Left ventricle myocardium inferior (tissue), 1 donor: Measurements from ENCODE around the gene PLCE1. TPM values are rescaled to one million over a fixed set of nuclear protein-coding genes. Genes with fewer than 3 reads are reported as not detected.

Experiments used
- DNase-seq: peaks from one replicate; pipeline ENCODE4 v3.0.0-alpha.2; 2020
- H3K27ac ChIP-seq: fragments of 200-600 bp; replicated peaks from 2 replicates; pipeline ENCODE4 v1.8.0; 2021
- H3K27me3 ChIP-seq: fragments of 200-600 bp; 2 replicates; pipeline ENCODE4 v1.8.0; 2021; ENCODE audit warnings: low read depth
- H3K36me3 ChIP-seq: fragments of 200-600 bp; 2 replicates; pipeline ENCODE4 v1.8.0; 2021
- H3K4me1 ChIP-seq: fragments of 200-600 bp; 2 replicates; pipeline ENCODE4 v1.8.0; 2021
- H3K4me3 ChIP-seq: fragments of 200-600 bp; 2 replicates; pipeline ENCODE4 v1.8.0; 2021; ENCODE audit warnings: mild to moderate bottlenecking, moderate library complexity
- H3K9me3 ChIP-seq: fragments of 200-600 bp; replicated peaks from 2 replicates; pipeline ENCODE4 v1.8.0; 2021
- intact Hi-C: fragments of 100-400 bp; cut with micrococcal nuclease; formaldehyde crosslinking; loops from one replicate; pipeline ENCODE4 v1.11.0; 2022
- total RNA-seq: library from RNA; stranded (reverse); fragmentation: NEBNext Ultra II Directional; extraction: Animal tissue kit (Norgen Biotek cat#: 25700); gene quantifications from one replicate; pipeline ENCODE4 v1.2.1, GENCODE V29; 2021
- TF ChIP-seq, protein P1 (sequence below): fragments of 200-600 bp; IDR thresholded peaks from 2 replicates; pipeline ENCODE4 v1.8.0; 2021; ENCODE audit warnings: antibody characterized with exemption, mild to moderate bottlenecking, borderline replicate concordance
- donor health status: DM: no; HTN: yes; CAD: no; lungs with severe emphysema.

PLCE1 gene
- total RNA-seq, 1 donor from 2014 or later, result 11.2 TPM

GRCh38 chr10:93994438-93994801, 689 bp downstream of the PLCE1 start:
- Histone ChIP-seq H3K4me1 (peaks cover 45% of the 10 kb centered on the region), H3K27me3 (peaks cover 33% of the 10 kb centered on the region), H3K36me3 (no peaks in the 10 kb centered on the region), H3K27ac (peak overlapping the region; percentile 77), H3K4me3 (peak overlapping the region; percentile 76), H3K9me3 (no peaks in the 10 kb centered on the region)
- intact Hi-C loops, result no loop called here
- DNase-seq, result no peak
- TF ChIP-seq, protein P1, sequence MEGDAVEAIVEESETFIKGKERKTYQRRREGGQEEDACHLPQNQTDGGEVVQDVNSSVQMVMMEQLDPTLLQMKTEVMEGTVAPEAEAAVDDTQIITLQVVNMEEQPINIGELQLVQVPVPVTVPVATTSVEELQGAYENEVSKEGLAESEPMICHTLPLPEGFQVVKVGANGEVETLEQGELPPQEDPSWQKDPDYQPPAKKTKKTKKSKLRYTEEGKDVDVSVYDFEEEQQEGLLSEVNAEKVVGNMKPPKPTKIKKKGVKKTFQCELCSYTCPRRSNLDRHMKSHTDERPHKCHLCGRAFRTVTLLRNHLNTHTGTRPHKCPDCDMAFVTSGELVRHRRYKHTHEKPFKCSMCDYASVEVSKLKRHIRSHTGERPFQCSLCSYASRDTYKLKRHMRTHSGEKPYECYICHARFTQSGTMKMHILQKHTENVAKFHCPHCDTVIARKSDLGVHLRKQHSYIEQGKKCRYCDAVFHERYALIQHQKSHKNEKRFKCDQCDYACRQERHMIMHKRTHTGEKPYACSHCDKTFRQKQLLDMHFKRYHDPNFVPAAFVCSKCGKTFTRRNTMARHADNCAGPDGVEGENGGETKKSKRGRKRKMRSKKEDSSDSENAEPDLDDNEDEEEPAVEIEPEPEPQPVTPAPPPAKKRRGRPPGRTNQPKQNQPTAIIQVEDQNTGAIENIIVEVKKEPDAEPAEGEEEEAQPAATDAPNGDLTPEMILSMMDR, result no peak

GRCh38 chr10:93995182-93995581, 1.5 kb downstream of the PLCE1 start:
- intact Hi-C loops, result no loop called here
- TF ChIP-seq, protein P1, result no peak
- H3K9me3 ChIP-seq, result no peaks in the 10 kb centered on the region

DNA sequence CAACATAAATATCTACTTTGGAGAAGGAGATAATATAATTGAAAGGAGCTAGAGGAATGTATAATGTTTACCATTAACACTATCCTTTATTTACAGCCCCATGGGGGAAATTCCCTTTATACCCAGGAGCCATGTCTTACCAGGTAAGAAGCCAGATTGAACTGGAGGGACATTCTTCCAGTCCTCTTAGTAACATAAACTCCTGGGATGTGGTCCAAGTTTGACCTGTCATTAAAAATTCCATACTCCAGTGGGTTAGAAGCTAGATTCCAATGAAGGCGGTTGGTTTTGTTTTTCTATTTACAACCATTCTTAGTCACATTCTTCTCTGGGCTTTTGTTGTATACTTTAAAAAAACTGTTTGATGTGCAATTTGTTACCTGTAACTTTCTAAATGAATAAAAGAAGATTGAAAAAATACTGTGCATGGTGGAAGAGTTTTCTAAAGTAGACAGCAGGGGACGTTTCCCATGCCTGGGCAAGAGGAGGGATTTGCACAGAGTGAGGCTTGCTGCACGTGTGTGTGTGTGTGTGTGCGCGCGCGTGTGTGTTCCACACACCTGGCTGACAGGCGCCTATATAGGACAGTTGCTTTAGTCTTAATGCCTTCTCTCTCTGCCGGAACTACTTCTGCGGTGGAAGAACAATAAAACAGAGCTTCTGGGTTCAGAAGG, 2.0 kb downstream of the PLCE1 start:
- no peaks in the 10 kb centered on the region for H3K9me3 ChIP-seq
- peaks cover 33% of the 10 kb centered on the region for H3K27me3 ChIP-seq
- intact Hi-C loops, result no loop called here
- no peak for DNase-seq
- TF ChIP-seq, protein P1, result no peak
- H3K4me1 ChIP-seq, result peaks cover 57% of the 10 kb centered on the region
- no peak overlapping the region for H3K4me3 ChIP-seq
- no peaks in the 10 kb centered on the region for H3K36me3 ChIP-seq
- H3K27ac ChIP-seq, result no peak overlapping the region

More at GRCh38 chr10:93995182-93995581, 1.5 kb downstream of the PLCE1 start:
- Histone ChIP-seq H3K4me3 (peak overlapping the region; percentile 76), H3K27me3 (peaks cover 33% of the 10 kb centered on the region), H3K27ac (no peak overlapping the region), H3K4me1 (peaks cover 53% of the 10 kb centered on the region), H3K36me3 (no peaks in the 10 kb centered on the region)
- DNase-seq, result no peak

DNA sequence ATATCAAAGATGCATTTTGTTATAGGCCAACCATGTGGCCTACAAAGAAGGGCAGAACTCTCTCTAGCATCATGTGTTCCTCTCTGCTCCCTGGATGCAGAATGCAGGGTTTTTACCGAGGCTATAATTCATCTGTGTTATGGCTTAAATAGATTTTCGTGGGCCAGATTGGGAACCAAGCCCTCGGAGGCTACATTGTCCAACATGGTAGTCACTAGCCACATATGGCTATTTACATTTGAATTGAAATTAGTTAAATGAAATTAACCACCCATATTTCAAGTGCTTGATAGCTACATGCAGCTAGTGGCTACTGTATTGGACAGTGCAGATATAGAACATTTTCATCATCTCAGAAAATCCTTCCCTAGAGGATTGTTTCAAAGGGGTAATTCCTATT, 2.8 kb downstream of the PLCE1 start:
- DNase-seq, result no peak
- peaks cover 57% of the 10 kb centered on the region for H3K4me1 ChIP-seq
- no peaks in the 10 kb centered on the region for H3K9me3 ChIP-seq
- no peak overlapping the region for H3K27ac ChIP-seq
- H3K4me3 ChIP-seq, result no peak overlapping the region
- TF ChIP-seq, protein P1, result no peak
- no peaks in the 10 kb centered on the region for H3K36me3 ChIP-seq
- H3K27me3 ChIP-seq, result peaks cover 33% of the 10 kb centered on the region
- intact Hi-C loops, result no loop called here

GRCh38 chr10:93997546-93997945, 3.8 kb downstream of the PLCE1 start:
- H3K4me3 ChIP-seq, result no peak overlapping the region
- no peaks in the 10 kb centered on the region for H3K36me3 ChIP-seq
- intact Hi-C loops, result no loop called here
- H3K9me3 ChIP-seq, result no peaks in the 10 kb centered on the region
- TF ChIP-seq, protein P1, result no peak
- H3K4me1 ChIP-seq, result peaks cover 55% of the 10 kb centered on the region
- DNase-seq, result no peak
- H3K27ac ChIP-seq, result no peak overlapping the region
- peaks cover 29% of the 10 kb centered on the region for H3K27me3 ChIP-seq
